Upper lobe of left lung (tissue), 4 donors: ENCODE data around the gene HSPA9.
"Not testable (repeated sequence)": the region's sequence is repeated elsewhere in the genome, so short reads cannot be mapped to it uniquely, and the experiment has no call there.

Source experiments
- POLR2A ChIP-seq, 4 donors: fragments of 450-650 bp; IDR thresholded peaks; one replicate each; pipeline ENCODE4 v1.5.1; 2016 to 2017; ENCODE audit warnings: antibody characterized with exemption in 4 of 4, mild to moderate bottlenecking in 2 of 4
- TF ChIP-seq, protein P1 (sequence below), 6 experiments: fragments of 450-650 bp in 4 of 6; fragments of 200-600 bp in 2 of 6; sonication (generic) in 2 of 6; IDR thresholded peaks; one replicate each; pipeline ENCODE4 v1.5.1; 2016 to 2019; ENCODE audit warnings: antibody characterized with exemption in 6 of 6

DNA sequence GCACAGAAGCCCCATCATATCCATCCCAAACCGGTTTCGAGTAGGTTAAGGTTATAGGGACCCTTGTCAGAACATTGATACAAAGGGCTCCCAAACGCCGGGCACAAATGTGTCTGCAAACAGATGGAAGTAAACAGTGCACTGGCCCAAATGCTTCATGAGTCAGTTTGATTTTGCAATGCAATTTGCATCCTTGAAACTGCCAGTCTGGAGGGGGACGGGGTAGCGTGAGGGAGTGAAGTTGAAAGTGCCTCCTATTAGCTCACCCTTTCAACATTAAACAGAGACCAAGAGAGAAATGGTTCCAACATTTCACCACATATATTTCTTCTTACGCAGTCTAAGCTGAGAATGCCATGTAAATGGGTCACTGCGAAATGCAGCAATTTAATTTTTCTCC lies 67.7 kb downstream of the HSPA9 start:
- not testable (repeated sequence) for TF ChIP-seq POLR2A (IDR thresholded peaks at IDR 0.05)
- TF ChIP-seq, protein P1, sequence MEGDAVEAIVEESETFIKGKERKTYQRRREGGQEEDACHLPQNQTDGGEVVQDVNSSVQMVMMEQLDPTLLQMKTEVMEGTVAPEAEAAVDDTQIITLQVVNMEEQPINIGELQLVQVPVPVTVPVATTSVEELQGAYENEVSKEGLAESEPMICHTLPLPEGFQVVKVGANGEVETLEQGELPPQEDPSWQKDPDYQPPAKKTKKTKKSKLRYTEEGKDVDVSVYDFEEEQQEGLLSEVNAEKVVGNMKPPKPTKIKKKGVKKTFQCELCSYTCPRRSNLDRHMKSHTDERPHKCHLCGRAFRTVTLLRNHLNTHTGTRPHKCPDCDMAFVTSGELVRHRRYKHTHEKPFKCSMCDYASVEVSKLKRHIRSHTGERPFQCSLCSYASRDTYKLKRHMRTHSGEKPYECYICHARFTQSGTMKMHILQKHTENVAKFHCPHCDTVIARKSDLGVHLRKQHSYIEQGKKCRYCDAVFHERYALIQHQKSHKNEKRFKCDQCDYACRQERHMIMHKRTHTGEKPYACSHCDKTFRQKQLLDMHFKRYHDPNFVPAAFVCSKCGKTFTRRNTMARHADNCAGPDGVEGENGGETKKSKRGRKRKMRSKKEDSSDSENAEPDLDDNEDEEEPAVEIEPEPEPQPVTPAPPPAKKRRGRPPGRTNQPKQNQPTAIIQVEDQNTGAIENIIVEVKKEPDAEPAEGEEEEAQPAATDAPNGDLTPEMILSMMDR (IDR thresholded peaks at IDR 0.05), result not testable (repeated sequence)
